HG02623 (cell line): ENCODE results near the gene UBA6.
"Not testable (repeated sequence)": the region's sequence is repeated elsewhere in the genome, so short reads cannot be mapped to it uniquely, and the experiment has no call there.

Experiments
- ATAC-seq: cut with Tn5 transposase; IDR thresholded peaks from one replicate; pipeline ENCODE4 v1.9.1; 2021; ENCODE audit warnings: moderate library complexity; ENCODE audit not compliant: unreplicated experiment

UBA6 gene

DNA sequence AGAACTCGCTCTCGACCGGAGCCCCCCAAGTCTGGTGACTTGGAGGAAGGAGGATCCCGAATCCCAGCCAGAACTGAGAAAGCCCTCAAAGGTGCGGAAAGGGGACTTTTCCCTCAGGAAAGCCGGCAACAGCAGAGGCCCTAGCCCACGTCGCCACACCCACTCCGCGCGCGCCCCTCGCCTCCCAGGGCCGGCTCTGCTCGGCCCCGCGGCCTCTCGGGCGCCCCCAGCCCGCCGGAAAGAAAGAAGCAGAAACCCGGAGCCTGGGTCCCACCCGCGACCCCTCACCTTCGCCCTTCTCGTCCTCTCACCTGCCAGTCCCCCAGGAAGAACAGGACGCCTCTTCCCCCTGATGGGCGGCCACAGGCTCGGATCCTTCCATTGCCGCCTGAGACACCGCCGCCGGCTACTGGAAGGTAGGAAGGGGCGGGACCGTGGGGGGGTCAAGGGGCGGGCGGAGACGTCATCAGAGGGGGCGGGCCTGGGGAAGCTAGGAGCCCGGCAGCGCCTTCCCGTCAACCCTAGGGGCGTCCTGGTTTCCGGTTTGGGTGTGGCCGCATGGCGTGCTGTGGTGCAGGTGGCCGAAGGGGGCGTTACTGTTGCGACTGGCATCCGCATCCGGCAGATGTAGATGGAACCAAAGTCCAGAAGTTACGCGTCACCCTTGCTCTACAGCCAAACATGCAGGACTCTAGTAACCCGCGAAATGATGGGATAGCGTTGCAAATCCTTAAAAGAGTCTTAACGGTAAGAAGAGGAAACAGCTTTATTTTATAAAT, at the start of gene UBA6:
TSS of gene UBA6 (minus strand) at position 418 of the 779 bp plus-strand sequence. CDS start at position 382, 36 bp downstream.
- ATAC-seq, result peak; percentile 98

DNA sequence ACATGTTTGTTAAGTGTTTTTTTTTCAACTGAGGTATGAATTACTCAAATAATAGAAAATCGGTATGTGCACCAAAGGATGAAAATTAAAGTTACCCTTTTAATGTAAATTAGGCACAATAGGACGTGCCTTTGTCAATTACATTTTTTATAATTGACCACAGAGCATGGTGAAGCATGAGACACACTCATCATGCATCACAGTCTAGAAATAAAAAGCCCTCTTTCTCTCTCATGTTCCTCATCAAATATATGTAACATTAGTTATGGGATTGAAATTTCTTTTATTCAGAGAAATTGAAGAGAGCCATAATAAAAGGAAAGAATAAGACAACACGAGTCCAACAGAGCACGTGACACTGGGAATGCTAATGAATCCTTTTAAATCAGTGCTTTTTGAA, 49.7 kb upstream of the UBA6 start:
- ATAC-seq, result no peak

DNA sequence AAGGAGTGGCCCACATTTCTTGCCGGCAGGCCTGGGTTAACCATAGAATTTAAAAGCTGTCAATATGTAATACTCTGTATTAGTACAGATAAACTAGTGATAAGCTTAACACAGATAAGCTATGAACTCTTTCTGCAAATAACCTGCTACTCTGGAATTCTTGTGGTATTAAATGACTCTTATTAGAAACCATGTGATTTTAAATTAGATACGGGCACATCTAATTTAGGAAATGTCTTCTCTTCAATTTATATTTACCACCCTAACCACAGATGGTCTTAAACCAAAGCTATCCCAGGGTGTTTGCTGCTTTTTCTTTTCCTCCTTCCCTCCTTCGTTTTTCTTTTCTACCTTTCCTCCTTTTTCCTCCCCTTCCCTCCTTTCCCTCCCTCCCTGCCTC, 48.3 kb upstream of the UBA6 start:
- ATAC-seq, result no peak

DNA sequence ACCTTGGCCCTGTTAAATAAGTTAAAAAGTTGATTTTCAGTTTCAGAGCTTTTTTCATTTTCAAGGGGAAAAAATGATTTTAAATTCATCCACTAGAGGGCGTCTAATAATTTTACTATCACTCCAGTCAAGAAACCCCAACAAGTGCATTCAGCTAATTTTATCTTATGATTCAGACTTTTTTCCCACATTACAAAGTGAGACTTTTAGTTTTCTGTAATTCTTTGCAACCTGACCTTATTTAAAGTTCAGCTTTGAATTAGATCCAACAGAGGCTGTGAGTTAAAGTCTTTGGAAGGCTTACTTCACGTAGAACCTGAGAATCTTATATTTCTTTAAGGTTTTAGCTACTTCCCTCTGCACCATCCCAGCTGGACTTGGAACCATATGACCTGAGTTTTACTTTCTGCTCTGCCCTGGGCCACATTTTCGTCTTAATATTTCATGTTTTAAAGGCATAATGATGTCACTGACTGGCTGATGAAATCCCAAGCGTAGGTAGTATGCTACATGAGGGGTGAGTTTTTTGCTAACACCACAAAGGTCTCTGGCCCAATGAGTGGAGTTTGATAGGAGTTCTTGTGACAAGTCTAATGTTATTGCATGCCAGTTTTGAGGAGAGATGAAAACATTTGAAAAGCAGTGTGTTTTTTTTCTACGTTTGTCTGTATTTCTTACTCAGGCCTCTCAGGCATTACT, 46.0 kb upstream of the UBA6 start:
- peak; percentile 75 for ATAC-seq

DNA sequence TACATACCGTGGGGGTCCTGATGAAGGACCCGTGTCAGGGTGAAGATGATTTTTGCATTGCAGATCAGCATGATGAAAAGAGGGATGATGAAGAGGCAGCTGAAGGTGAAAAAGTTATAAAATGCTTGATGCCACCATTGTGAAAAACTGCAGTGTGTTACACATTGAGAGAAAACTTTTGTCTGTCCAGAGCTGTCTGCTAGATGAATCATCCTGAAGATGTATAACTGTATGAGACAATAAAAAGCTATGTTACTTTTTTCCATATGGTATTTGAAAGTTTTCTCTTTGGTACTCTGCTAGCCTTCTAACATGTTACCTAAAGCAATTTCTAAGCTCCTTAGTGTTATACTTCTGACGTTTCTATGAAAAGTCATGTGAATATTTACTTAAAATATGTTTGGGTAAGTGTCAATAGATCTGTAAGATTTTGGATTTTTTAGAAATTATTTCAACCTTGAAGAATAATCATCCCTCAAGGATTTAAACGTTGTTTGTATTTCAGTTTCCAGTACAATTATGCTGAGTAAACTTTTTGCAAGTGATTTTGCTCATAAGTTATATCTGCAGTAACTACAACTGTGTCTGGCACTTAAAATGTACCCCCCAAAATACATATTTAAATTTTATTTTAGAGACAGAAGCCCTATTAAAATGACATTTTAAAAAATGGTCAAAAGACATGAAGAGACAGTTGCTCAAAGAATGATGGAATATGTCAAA, 43.8 kb upstream of the UBA6 start:
- no peak for ATAC-seq

DNA sequence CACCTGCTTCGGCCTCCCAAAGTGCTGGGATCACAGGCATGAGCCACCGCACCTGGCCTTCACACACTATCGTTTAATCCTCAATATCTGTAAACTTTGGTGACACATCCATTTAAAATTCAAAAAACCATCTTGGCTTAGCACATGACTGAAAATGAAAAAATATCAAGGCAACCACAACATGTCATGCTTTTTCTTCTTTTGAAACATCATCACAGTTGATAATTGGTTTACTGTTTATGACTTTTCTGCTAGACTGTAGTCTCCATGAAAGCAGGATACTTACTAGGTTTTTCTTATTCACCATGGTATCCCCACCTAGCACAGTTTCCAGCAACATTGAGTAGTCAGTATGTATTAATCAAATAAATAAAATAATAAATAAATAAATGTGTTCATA, 42.2 kb upstream of the UBA6 start:
- no peak for ATAC-seq

DNA sequence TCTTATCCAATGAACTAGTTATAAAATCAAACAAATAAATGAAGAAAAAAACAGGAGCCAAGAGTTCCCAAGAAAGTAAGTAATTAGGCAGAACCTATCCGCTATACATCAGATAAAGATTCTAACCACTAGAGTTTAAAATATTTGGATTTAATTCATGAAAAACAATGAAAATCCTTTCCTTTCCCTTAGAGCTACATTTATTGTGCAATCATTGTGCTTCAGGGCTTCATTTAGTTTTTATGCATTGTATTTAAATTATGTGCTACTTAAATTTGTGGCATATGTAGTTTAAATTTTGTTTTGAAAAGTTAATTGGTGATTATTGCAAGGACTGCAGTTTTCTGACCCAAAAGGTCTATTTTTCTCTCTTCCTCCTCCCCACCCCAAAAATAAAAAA, 35.3 kb upstream of the UBA6 start:
- no peak for ATAC-seq

DNA sequence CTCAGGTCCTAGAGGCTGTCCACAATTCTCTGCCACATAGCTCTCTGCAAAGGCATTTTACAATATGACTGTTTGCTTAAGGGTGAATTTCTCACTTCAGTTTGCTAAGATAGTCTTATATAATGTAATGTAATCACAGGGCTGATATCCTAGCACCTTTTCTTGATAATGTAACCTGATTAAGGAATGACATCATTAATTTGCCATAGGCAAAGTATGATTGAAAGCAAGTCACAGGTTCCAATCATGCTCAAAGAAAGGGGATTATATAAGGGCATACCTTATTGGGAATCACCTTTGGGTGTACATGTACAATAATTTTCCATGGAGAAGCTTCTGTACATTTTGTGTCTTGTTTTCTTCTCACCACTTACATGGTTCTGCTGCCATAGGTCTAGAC, 34.4 kb upstream of the UBA6 start:
- no peak for ATAC-seq

DNA sequence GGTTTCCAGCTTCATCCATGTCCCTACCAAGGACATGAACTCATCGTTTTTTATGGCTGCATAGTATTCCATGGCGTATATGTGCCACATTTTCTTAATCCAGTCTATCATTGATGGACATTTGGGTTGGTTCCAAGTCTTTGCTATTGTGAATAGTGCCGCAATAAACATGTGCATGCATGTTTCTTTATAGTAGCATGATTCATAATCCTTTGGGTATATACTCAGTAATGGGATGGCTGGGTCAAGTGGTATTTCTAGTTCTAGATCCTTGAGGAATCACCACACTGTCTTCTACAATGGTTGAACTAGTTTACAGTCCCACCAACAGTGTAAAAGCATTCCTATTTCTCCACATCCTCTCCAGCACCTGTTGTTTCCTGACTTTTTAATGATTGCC, 29.6 kb upstream of the UBA6 start:
- ATAC-seq, result not testable (repeated sequence)

DNA sequence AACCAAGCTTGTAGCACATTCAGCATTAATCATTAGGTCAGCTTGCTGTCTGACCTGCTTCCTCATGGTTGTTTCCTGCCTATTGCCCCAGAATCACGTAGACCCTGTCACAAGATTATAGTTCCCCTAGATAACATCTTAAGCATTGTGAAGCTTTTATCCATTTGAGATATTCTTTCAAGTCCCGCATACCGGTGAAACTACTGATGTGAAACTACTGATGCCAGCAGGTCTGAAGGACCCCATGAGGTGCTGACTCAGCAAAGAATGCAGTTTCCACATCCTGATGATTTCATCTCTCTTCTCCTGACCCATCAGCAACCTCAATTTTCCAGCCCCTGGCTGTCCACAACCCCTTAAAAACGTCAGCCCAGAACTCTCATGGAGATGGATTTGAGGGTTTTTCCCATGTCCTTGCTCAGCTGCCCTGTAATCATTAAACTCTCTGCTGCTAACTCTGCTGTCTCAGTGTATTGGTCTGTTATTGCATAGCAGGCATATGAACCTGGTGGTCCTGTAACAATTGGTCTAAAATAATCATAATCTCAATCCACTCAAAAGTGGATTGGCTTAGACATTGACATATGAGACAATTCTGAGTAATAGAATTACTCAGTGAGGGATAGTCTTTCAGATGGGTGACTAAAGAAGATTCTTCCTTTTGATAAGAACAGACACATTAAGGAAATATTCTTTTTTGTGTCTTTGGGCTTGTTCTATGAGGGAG, 26.3 kb upstream of the UBA6 start:
- ATAC-seq, result no peak

DNA sequence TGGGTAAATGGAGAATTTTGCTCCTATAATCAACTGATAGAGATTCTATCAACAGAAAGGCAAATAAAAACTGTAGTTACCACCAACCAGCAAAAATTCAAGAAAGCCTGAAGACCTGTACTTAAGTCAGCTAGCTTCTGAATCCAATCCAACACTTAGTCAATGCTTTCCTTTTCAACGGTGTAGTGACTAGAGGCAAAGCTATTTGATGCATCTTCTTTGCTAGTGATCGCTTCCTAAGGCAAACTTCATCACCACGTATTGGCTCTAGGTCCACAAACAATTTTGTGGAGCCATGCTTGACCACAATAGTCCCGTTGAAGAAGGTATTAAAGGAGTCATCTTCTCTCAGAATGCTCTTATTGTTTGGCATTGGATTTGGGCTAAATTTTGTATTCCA, 25.0 kb upstream of the UBA6 start:
- no peak for ATAC-seq

DNA sequence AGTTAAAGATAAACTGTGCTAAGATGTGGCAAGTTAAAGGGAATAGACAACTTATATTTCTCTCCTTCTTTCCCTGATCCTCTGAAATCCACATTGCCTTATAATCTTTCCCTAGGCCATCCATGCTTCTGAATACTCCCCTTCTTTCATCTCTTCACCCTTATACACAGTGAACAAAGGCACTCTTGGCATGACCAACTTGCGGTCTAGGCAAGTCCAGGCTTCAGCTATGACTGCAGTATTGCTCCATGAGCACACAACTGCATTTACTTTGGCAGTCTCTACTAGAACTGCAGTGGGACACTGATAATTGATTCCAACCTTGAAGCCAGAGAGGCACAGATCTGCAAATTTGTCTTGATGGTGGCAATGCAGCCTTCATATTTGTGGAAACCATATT, 24.2 kb upstream of the UBA6 start:
- no peak for ATAC-seq

DNA sequence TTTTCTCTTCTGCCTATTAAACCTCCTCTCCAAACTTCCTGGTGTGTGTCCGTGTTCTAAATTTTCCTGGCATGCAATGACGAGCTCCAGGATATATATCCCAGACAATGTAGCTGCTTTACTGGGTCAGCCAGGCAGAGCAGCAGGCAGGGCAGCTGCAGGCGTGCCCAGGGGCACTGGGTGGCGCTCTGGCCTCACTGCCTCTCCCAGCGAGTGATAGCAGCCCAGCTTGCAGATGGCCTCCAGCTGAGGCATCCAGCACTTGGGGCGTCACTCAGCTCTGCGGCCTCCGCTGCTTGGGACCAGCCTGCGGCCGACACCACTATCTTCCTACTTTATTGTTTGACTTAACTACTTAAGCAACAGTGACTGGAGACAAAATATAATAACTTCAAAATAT, 23.0 kb upstream of the UBA6 start:
- no peak for ATAC-seq

DNA sequence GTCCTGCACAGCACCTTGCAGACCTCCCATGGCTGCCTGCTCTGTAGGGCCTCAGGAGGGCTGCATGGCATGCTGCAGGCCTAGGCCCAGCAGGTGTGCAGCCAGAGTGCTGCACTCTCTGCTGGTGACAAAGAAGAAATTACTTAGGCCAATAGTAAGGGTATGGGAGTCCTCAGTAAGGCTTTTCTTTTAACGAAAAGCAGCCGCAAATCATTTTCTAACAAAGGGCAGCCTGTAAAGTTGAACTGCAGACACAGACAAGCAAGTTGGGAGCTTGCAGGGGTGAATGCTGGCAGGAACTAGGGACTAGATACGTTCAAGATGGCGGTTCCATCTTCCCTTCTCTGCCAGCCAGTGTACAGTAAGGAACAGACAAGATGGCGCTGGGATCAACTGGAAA, 22.4 kb upstream of the UBA6 start:
- ATAC-seq, result no peak

DNA sequence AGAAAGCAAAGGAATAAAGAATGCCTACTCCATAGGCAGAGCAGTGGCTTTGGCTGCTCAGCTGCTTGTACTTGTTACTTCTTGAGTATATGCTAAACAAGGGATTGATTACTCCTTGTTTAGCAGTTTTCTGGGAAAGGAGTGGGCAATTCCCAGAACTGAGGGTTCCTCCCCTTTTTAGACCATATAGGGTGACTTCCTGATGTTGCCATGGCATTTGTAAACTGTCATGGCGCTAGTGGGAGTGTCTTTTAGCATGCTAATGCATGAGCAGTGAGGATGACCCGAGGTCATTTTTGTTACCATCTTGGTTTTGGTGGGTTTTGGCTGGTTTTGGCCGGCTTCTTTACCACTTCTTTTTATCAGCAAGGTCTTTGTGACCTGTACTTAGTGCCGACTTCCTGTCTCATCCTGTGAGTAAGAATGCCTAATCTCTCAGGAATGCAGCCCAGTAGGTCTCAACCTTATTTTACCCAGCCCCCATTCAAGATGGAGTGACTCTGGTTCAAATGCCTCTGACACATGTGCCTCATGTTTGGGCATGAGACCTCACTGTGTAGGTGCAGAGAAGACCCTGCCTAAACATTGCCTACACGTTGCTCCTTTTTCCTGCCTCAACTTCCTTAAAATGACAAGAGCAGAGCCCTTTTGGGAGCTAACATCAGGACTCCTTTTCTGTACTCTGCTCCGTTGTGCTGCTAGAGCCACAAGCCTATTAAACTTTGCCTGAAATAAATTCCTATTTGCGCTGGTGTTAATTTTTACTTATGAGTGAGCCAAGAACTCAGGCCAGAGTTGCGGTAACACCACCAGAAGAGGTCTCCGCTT, 21.0 kb upstream of the UBA6 start:
- no peak for ATAC-seq

DNA sequence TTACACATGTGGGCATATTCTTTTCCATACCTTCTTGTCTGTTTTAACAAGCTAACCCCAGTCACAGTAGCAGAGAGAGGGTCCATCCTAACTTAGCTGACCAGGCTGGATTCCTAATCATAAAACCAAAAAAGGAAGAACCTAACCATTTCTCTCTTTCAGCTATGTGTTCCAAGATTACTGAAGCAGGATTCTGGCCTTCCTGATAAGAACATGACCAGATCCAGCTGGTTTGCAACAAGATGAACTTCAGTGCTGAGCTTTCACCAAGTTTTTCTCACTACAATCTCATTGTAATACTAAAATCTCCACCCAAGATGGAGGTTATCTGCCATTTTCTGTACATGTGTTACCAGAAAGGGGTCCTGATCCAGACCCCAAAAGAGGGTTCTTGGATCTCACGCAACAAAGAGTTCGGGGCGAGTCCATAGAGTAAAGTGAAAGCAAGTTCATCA, 20.4 kb upstream of the UBA6 start:
- no peak for ATAC-seq

DNA sequence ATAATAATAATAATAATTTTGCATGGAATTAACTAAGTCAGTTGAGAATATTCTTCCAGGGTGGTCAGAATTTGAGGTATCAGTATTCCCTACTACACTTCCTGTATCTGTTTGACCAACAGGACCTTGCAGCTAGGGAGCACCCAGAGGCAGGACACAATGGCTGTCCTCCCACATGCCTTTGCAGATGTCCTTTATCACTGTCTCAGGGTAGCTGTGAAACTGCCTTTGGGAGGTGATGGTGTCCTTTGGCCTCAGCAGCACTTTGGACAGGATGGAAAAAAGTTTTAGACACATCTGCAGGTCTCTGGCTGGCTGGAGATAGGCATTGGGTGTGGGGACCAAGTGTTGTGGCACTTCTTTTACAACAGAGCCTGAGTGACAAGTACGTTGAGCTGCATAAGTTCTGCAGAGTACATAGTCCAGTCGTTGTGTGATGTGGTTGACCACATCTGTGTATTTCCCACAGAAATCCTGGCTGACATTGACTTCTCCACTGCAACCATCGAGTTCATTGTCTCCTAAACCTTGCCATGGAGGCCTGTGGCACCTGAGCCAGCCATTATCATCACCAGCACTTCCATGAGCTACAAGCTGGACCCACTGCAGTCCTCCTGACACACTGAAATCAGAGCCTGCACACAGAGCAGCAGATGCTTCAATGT, 19.1 kb upstream of the UBA6 start:
- ATAC-seq, result no peak

DNA sequence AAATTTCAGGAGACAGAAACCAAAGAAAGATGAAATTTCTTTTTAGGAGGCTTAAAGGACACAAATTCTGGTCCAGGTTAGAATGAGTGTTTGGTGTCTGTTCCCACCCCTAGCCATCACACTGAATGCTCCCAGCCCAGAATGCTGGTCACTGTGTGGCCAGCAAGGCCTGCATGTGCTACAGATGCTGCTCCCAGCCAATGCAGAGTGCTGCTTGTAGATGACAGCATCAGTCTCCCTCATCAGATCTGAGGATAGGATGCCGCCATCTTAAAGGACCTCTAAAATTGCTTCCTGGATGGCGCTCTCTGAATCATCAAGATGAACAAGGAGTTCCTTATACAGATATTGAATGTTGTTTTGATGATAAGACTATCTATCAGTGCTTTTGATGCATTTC, 17.9 kb upstream of the UBA6 start:
- ATAC-seq, result no peak

DNA sequence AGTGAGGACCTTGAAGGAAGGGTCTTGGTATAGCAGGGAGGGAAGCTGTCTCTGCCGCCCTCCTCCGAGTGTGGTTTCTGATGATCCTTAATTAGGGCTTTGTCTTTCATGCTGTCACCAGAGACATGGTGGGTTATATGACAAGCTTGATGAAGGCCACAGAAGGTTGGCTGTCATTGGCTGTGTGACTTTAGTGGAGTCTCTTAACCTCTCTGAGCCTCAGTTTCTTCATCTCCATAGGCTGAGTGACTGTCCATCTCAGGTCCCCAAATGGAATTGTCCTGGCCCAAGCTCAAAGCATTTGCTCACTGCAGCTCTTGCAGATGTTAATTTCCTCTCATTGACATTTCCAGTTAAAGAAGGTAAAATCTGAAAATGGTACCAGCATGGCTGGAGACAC, 16.6 kb upstream of the UBA6 start:
- ATAC-seq, result no peak

DNA sequence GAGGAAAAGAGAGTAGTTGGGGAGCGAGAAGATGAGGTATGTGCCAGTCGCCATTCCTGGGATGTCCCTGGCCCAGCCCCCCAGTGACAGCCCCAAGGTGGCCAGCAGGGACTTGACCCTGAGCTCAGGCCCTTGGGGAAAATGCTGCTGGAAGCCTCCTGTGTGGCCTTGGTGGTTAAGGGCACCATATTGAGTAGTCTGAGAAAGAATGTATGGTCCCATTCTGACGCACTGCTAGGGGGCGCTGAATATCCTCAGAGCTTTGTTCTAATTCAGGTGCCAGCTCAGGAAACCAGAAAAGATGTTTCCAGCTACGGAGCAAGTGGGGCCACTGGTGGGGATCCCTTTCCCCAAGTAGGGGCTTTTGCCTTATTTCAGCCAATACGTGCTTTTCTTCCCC, 14.0 kb upstream of the UBA6 start:
- no peak for ATAC-seq
